ENCODE measurements around the gene TMCO4.
"Not testable (repeated sequence)": the region's sequence is repeated elsewhere in the genome, so short reads cannot be mapped to it uniquely, and the experiment has no call there.

The TMCO4 gene

DNA sequence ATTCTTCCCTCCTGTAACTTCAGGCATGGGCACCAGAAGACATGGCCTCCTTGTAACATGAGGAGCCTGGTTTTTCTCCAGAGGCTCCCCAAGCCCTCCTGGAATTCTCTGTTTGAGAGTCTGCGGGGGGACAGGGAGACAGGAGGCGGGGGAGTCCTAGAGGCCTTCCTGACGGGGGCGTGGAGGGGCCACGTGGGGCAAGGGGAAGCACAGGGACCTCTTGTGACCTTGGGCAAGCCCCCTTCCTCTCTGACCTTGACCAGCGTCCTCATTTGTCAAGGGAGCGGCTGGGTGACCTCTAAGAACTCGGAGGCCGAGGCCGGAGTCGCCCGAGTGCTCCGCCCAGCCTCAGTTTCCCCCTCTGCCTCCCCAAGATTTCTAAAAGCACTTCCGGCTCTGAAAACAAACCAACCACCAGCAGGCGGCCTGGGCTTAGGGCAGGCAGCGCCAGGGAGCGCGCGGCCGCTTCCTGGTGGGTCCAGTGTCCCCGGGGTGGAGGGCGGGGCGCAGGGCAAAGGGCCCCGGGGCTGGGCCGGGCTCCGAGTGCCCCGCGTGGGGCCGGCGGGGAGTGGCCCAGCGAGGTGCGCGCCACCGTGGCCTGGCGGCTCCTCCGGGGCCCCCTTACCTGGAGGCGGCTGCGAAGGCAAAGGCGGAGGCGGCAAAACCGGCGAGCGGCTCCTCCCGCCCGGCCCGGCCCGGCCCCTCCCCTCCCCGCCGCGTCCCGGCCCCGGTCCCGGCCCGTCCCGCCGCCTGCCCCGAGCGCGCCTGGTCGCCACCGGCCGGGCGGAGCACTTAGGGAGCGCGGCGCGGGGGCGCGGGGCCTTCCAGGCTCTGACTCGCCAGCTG lies at the start of gene TMCO4:
TSS of gene TMCO4 (minus strand) at position 687 of the 846 bp plus-strand sequence. CDS start 19,158 bp downstream, outside the sequence.
- peak; percentile 86 for DNase-seq

DNA sequence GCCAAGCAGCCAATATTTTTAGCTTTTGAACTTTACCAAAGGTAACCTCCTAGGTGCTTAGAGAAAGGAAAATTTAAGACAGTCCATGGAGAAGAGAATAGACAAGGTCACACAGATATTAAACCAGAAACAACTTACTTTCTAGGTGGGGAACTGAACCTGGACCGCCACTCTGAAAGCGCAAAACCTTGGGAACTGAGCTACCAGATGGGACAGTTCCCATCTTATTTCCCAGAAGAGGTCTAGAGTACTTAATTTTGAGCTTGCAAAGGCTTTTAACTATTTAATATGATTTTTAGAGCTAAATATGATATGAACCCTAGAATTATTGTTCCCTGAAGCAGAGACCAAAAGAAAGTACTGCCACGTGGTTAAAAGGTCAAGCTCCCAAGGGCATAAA lies 49.6 kb upstream of the TMCO4 start:
- DNase-seq = not testable (repeated sequence)

DNA sequence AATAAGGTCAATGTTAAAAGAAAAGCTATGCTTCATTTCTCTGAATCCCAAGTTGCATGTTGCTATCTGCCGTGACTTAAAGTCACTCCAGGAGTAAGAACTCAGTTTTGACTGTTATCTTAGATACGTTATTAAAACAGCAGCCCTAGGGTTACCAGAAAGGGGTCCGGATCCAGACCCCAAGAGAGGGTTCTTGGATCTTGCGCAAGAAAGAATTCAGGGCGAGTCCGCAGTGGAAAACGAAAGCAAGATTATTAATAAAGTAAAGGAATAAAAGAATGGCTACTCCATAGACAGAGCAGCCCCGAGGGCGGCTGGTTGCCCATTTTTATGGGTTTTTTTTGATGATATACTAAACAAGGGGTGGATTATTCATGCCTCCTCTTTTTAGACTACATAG lies 47.6 kb upstream of the TMCO4 start:
- DNase-seq = not testable (repeated sequence)

DNA sequence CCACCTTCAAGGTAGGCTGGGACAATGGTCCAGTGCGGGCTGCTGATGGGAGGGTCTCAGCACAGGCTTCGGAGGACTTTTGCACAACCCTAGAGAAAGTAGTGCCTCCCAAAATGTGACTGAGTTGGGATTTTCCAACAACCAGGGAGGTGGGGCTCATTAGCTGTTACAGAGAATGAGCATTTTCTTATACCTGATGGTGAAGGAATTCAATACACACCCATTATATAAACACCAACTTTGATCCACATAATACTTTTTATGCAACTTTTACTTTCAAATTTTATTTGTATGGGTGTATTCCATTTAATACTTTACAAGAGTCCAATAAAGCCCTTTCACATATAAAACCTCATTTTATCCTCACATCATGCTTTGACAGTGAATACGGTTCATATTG lies 46.6 kb upstream of the TMCO4 start:
- DNase-seq = no peak

DNA sequence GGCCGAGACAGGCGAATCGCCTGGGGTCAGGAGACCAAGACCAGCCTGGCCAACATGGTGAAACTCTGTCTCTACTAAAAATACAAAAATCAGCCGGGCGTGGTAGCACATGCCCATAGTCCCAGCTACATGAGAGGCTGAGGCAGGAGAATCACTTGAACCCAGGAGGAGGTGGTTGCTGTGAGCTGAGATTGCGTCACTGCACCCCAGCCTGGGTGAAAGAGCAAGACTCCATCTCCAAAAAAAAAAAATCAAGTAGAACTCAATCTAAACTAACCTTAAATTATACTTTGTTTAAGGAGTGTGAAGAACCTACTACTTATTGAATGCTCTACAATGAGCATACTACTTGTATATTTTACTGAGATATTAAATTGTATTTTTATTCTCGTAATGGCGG lies 45.8 kb upstream of the TMCO4 start:
- DNase-seq = no peak

DNA sequence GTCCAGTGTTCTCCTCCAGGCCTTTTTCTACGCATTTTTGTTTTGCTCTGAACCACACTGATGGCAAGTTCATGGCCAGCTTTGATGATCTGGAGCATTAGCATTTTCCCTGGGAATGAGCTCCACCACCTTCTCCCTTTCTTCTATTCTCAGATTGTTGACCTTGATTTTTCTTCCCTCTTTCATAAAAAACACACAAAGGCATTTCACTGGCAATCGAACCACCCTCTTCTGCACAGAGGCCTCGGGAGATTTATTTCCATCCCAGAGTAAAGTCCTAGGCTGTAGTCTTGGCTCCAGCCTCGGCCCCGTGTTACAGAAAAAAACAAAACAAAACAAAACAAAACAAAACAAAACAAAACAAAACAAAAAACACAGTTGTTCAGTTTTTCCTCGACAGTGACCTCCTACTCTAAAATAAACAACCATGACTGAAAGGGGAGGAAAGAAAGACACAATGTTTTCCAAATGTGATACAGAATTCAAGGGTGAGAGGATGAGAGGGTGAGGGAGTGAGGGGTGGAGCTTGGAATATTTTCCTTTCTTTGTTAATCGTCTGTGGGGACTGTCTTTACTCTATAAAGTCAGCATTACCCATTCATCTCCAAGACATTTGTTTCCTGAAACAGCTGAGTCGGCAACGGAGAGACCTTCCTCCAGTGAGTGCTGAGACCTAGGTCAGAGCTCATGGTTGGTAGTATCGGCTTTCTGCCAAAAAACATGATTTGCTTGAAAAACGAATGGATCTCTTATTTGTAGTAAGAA lies 45.2 kb upstream of the TMCO4 start:
- no peak for DNase-seq

- DNase-seq = no peak
Measured at GRCh38 chr1:19840228-19840627, 40.5 kb upstream of the TMCO4 start.

DNA sequence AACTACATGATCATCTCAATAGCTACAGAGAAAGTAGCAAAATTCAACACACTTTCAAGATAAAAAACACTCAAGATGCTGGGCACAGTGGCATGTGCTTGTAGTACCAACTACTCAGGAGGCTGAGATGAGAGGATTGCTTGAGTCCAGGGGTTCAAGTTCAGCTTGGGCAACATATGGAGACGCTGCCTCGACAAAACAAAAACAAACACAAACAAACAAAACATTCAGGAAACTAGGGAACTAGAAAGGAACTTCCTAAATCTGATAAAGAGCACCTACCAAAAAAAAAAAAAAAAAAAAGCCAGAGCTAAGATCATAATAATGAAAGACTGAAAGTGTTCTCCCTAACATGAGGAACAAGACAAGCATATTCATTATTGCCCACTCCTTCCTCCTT lies 38.1 kb upstream of the TMCO4 start:
- no peak for DNase-seq

GRCh38 chr1:19835578-19835977 lies 35.9 kb upstream of the TMCO4 start:
- no peak for DNase-seq

DNA sequence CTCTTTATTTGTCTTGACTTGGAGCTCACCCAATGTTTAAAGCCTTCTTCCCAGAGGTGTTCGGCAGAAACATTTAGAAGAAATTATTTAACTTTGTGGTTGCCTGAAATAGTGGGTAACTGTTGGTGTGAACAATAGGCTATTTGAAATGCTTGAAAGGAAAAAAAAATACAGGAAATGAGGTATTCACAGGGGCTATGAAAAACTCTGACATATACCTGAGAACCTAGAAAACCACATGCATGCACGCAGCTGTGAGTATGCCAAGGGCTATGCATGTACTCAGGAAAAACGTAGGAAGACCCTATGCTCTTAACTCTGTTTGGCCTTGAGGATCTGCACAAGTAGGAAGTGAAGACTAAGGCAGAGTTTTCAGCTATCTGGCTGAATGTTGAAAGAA lies 31.7 kb upstream of the TMCO4 start:
- DNase-seq = no peak

DNA sequence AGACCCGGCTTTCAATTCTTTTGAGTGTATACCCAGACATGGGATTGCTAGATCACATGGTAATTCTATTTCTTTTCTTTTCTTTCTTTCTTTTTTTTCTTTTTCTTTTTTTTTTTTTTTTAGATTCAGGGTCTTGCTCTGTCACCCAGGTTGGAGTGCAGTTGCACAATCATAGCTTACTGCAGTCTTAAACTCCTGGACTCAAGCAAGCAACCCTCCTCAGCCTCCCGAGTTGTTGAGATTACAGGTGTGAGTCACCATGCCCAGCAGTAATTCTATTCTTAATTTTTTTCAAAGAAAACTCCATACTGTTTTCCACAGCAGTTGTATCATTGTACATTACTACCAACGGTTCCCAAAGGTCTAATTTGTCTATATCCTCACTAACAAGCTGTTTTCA lies 28.8 kb upstream of the TMCO4 start:
- DNase-seq = no peak

- DNase-seq = no peak
Measured at GRCh38 chr1:19825298-19825697, 25.6 kb upstream of the TMCO4 start.

GRCh38 chr1:19824541-19824940 lies 24.8 kb upstream of the TMCO4 start:
- DNase-seq = no peak

DNA sequence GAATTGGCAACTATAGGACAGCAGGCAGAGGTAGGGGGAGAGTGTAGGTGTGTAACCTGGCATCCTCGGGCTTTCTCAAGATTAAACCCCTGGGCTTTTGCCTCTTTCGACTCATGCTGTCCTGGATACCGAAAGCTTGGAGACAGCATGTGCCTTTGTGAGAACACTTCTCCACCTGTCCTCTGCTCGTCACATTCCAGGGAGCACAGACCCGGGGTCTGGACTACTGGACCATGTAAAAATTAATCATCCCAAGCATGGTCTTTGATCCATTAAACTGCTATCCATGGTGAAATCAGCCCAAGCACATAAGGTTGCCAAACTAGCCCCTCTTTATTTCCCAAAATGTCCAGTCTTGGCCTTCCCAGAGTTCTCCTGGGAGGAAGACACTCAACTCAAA lies 24.3 kb upstream of the TMCO4 start:
- no peak for DNase-seq

DNA sequence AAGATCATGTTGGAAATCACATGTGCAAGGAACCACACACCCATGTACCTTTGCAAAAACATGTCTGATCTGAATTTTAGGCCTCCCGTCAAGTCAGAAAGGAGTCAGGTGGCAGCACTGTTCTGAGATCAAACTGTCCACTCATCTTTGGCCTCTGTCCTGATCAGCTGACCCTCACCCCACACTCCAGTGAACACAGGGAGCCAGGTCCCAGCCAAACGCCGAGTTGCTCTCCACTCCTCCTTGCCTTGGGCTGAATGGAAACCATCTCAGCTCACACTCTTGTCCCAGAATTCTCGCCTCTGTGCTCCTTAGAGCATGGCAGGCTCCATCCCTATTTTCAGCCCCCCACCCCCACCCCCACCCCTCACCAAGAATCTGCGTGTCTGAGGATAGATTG lies 20.0 kb upstream of the TMCO4 start:
- DNase-seq = no peak

DNA sequence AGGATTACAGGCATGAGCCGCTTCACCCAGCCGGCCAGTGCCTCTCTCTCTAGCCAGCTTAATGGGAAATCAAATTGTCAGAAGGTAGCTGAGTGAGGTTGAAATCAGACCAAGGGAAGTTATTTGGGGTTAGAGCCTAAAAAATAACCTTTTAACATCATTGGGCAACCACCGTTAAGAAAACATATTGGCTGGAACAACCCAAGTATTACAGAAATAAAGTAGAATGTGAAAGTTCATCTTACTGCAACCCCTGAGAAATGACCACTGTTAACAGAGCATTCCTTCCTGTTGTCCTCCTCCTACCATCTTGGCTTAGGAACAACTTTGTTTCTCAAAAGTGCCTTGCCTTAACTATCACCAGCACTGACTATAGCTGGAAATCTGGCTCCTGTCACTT lies 18.6 kb upstream of the TMCO4 start:
- DNase-seq = no peak

- no peak for DNase-seq
Measured at GRCh38 chr1:19817160-19817559, 17.4 kb upstream of the TMCO4 start.

DNA sequence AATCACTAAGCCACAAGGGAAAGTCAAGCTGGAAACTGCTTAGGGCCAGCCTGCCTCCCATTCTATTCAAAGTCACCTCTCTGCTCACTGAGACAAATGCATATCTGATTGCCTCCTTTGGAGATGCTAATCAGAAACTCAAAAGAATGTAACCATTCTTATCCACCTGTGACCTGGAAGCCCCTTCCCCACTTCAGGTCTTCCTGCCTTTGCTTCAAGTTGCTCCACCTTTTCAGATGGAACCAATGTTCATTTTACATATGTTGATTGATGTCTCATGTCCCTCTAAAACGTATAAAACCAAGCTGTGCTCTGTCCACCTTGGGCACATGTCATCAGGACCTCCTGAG lies 17.0 kb upstream of the TMCO4 start:
- not testable (repeated sequence) for DNase-seq

GRCh38 chr1:19815801-19816736 lies 16.4 kb upstream of the TMCO4 start:
- no peak for DNase-seq

DNA sequence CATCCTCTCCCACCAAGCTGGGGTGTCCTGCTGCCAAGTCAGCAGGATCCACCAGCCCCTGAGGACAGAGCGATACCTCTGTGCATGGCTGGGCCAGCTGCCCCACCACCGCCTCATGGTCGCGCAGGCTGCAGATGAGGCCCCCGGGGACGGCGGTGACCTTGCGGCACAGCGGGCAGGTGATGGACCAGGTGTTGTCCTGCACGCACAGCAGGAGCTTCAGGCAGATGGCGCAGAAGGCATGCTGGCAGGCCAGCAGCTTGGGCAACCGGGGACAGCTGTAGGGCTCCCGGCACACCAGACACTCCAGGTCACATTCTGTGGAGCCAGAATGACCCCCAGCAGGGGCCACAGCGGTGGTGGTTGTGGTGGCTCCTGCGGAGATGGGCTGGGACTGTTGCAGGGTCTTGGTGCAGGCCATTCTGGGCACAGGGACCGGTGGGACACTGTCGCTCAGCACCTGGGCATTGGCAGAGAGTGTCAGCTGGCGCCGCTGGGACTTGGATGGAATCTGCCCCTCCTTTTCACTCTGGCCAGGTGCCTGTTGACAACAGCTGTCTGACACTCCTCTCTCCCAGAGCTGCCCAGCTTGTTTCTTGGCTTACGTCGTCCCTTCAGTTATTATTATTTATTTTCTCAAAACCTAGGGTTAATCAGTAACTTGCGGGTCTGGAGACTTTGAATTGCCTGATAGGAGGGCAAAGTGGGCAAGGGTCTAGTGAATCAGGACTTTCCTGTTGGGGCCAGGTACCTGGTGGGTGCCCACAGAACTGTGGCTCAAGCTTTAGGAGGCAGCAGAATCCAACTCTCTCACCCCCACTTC lies 15.2 kb upstream of the TMCO4 start, which contains the start of gene RNF186:
TSS of gene RNF186 (minus strand) at position 603 of the 823 bp plus-strand sequence. CDS start at position 421, 182 bp downstream.
- DNase-seq = no peak

DNA sequence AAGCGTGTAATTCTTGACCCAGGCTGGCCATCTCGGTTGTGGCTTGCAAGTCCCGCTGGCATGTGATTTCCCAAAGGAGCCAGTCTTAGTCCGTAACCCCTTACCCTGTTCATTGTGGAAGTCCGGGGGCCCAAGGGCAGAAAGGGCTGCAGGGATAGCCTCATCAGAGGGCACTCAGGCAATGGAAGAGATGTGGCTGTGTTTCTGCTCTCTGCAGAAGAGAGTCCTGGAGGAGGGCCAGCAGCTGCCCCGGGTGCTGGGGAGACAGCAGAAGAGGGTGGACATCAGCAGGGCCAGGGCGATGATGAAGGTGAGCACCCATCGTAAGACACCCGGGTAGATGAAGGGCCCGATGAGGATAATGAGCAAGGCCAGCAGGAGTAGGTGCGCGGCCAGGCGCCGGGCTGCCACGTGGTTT lies 14.5 kb upstream of the TMCO4 start:
- no peak for DNase-seq

DNA sequence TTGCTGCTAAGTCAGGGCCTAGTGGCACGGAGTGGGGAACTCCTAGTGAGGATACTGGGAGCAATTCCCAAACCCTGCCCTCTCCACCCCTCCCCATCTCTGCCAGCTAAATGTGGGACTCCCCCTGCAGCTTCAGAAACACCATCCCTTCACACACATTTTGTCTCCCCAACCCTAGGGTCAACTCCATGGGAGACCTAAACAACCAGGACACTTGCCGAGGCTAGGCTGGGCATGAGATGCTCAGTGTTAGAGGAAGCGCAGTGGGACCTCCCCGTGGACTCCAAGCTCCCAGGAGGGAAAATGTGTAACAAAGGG lies 13.9 kb upstream of the TMCO4 start:
- DNase-seq = no peak

All from activated effector memory CD4-positive, alpha-beta T cell treated with anti-CD3 and anti-CD28 coated beads, Interleukin-2, amount 50 U/mL, for 16 hours (primary cell).